ENCODE data around the gene COG8. TPM values are rescaled to one million over a fixed set of nuclear protein-coding genes. Genes with fewer than 3 reads are reported as not detected.

The COG8 gene
- total and polyA plus RNA-seq, 2 experiments from 2014 or later: 21.4 to 79.9 TPM

DNA sequence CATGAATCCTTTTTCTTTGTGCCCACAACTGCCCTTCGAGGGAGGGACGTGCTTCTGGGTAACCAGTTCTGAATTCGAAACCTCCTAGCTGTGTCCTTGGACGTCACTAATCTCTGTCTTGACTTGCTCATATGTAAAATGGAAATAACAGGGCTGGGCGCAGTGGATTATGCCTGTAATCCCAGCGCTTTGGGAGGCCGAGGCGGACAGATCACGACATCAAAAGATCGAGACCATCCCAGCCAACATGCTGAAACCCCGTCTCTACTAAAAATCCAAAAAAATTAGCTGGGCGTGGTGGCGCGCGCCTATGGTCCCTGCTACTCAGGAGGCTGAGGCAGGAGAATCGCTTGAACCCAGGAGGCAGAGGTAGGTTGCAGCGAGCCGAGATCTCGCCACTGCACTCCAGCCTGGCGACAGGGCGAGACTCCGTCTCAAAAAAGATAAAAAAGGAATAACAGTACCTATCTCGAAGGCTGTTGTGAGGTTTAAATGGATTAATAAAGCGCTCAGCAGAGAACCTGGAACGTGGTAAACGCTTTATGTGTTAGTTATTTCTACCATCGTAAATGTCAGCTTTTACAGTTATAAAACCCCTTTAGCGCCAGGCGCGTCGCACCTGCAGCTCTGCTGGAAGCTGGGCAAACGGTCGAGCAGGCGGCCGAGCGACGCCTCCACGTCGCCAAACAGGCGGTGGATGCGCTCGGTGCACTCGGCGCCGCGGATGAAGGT lies 641 bp downstream of the COG8 start:
- Histone ChIP-seq H3K9me2 (ENCODE audit: insufficient read depth) (no peaks in the 10 kb centered on the region), H4K20me1 (replicated peaks; ENCODE audit: insufficient read depth) (peaks cover 15% of the 10 kb centered on the region; the same call in 1 of the 2 replicates), H3K79me2 (replicated peaks; ENCODE audit: insufficient read depth) (peaks cover 55% of the 10 kb centered on the region), H3K4me2 (peak overlapping the region; percentile 92), H3K27me3 (ENCODE audit: insufficient read depth) (no peaks in the 10 kb centered on the region), H3K4me3 (peak overlapping the region; percentile 99), H3K27ac (ENCODE audit: low read depth) (peak overlapping the region; percentile 67), H3K4me1 (ENCODE audit: insufficient read depth) (peaks cover 15% of the 10 kb centered on the region; the same call in 1 of the 2 replicates), H3F3A (replicated peaks; ENCODE audit: low read depth) (peaks cover 32% of the 10 kb centered on the region; the same call in 1 of the 2 replicates), H3K36me3 (ENCODE audit: insufficient read depth) (peaks cover 47% of the 10 kb centered on the region), H2AFZ (peak overlapping the region; percentile 73)
- Mint-ChIP-seq H3K4me1 (peaks cover 22% of the 10 kb centered on the region), H3K4me3 (peak overlapping the region; percentile 99), H3K9me3 (no peaks in the 10 kb centered on the region; the same call in 2 of the 3 replicates), H3K27me3 (ENCODE audit: insufficient read depth, low read depth, poor library complexity) (peaks cover 17% of the 10 kb centered on the region), H3K36me3 (ENCODE audit: low read depth) (peaks cover 82% of the 10 kb centered on the region), H3K27ac (peak overlapping the region; percentile 88)
- DNase-seq (ENCODE audit: low spot score) (no peak), ATAC-seq (no peak)
- TF ChIP-seq NANOG (IDR thresholded peaks at IDR 0.05; ENCODE audit: borderline replicate concordance): no peak
- no peak for TF ChIP-seq ETS1 (IDR thresholded peaks at IDR 0.05)
- TF ChIP-seq REST (IDR thresholded peaks at IDR 0.05; ENCODE audit: unreplicated experiment): no peak
- TF ChIP-seq ZNF331 (CRISPR knock-in tag; IDR thresholded peaks at IDR 0.05; ENCODE audit: low read depth): no peak
- TF ChIP-seq EZH2 (IDR thresholded peaks at IDR 0.05; ENCODE audit: low read depth, unreplicated experiment): no peak
- TF ChIP-seq ZNF114 (CRISPR knock-in tag; IDR thresholded peaks at IDR 0.05): no peak
- no peak for TF ChIP-seq EZH2phosphoT487 (IDR thresholded peaks at IDR 0.05; ENCODE audit: unreplicated experiment)
- TF ChIP-seq CREB1 (CRISPR knock-in tag; IDR thresholded peaks at IDR 0.05; ENCODE audit: low read depth): no peak

DNA sequence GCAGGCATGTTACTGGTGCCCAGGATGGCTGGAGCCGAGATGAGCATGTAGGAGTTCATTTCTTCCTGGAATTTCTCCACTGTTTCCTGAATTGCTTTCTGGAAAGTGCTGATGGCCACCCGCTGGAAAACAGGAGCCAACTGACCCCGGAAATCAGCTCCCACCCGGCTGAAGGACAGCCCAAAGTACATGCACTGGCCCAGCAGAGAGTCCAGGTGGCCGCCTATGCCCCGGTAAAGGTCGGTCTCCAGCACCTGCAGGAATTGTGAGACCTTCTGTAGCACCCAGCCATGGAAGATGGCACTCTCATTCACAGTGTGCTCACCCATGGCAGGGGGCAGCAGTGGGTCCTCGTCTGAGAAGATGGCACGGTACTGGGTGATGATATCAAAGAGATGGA lies 4.7 kb downstream of the COG8 start:
- H3K36me3 Mint-ChIP-seq (ENCODE audit: low read depth): peaks cover 67% of the 10 kb centered on the region
- H3K4me3 Mint-ChIP-seq: no peak overlapping the region
- peaks cover 47% of the 10 kb centered on the region for H3K79me2 ChIP-seq (replicated peaks; ENCODE audit: insufficient read depth)
- TF ChIP-seq CREB1 (CRISPR knock-in tag; IDR thresholded peaks at IDR 0.05; ENCODE audit: low read depth): no peak
- TF ChIP-seq, protein P1, sequence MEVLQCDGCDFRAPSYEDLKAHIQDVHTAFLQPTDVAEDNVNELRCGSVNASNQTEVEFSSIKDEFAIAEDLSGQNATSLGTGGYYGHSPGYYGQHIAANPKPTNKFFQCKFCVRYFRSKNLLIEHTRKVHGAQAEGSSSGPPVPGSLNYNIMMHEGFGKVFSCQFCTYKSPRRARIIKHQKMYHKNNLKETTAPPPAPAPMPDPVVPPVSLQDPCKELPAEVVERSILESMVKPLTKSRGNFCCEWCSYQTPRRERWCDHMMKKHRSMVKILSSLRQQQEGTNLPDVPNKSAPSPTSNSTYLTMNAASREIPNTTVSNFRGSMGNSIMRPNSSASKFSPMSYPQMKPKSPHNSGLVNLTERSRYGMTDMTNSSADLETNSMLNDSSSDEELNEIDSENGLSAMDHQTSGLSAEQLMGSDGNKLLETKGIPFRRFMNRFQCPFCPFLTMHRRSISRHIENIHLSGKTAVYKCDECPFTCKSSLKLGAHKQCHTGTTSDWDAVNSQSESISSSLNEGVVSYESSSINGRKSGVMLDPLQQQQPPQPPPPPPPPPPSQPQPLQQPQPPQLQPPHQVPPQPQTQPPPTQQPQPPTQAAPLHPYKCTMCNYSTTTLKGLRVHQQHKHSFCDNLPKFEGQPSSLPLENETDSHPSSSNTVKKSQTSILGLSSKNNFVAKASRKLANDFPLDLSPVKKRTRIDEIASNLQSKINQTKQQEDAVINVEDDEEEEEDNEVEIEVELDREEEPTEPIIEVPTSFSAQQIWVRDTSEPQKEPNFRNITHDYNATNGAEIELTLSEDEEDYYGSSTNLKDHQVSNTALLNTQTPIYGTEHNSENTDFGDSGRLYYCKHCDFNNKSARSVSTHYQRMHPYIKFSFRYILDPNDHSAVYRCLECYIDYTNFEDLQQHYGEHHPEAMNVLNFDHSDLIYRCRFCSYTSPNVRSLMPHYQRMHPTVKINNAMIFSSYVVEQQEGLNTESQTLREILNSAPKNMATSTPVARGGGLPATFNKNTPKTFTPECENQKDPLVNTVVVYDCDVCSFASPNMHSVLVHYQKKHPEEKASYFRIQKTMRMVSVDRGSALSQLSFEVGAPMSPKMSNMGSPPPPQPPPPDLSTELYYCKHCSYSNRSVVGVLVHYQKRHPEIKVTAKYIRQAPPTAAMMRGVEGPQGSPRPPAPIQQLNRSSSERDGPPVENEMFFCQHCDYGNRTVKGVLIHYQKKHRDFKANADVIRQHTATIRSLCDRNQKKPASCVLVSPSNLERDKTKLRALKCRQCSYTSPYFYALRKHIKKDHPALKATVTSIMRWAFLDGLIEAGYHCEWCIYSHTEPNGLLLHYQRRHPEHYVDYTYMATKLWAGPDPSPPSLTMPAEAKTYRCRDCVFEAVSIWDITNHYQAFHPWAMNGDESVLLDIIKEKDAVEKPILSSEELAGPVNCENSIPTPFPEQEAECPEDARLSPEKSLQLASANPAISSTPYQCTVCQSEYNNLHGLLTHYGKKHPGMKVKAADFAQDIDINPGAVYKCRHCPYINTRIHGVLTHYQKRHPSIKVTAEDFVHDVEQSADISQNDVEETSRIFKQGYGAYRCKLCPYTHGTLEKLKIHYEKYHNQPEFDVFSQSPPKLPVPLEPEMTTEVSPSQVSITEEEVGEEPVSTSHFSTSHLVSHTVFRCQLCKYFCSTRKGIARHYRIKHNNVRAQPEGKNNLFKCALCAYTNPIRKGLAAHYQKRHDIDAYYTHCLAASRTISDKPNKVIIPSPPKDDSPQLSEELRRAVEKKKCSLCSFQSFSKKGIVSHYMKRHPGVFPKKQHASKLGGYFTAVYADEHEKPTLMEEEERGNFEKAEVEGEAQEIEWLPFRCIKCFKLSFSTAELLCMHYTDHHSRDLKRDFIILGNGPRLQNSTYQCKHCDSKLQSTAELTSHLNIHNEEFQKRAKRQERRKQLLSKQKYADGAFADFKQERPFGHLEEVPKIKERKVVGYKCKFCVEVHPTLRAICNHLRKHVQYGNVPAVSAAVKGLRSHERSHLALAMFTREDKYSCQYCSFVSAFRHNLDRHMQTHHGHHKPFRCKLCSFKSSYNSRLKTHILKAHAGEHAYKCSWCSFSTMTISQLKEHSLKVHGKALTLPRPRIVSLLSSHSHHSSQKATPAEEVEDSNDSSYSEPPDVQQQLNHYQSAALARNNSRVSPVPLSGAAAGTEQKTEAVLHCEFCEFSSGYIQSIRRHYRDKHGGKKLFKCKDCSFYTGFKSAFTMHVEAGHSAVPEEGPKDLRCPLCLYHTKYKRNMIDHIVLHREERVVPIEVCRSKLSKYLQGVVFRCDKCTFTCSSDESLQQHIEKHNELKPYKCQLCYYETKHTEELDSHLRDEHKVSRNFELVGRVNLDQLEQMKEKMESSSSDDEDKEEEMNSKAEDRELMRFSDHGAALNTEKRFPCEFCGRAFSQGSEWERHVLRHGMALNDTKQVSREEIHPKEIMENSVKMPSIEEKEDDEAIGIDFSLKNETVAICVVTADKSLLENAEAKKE (CRISPR knock-in tag; IDR thresholded peaks at IDR 0.05): no peak

More for the DNA sequence above, 4.7 kb downstream of the COG8 start:
- no peak for ATAC-seq
- H3K4me2 ChIP-seq: no peak overlapping the region
- H2AFZ ChIP-seq: no peak overlapping the region
- no peak for DNase-seq (ENCODE audit: low spot score)
- no peaks in the 10 kb centered on the region for H3K9me2 ChIP-seq (ENCODE audit: insufficient read depth)
- H3K27me3 ChIP-seq (ENCODE audit: insufficient read depth): no peaks in the 10 kb centered on the region
- peaks cover 16% of the 10 kb centered on the region for H4K20me1 ChIP-seq (replicated peaks; ENCODE audit: insufficient read depth)
- no peaks in the 10 kb centered on the region; the same call in 2 of the 3 replicates for H3K9me3 Mint-ChIP-seq
- no peak overlapping the region for H3K27ac Mint-ChIP-seq
- no peak overlapping the region for H3K4me3 ChIP-seq
- H3K4me1 Mint-ChIP-seq: peaks cover 10% of the 10 kb centered on the region; the same call in 2 of the 3 replicates
- H3K4me1 ChIP-seq (ENCODE audit: insufficient read depth): peaks cover 6% of the 10 kb centered on the region; the same call in 1 of the 2 replicates
- H3K27me3 Mint-ChIP-seq (ENCODE audit: insufficient read depth, low read depth, poor library complexity): peaks cover 11% of the 10 kb centered on the region
- peaks cover 23% of the 10 kb centered on the region for H3K36me3 ChIP-seq (ENCODE audit: insufficient read depth)
- no peak overlapping the region for H3K27ac ChIP-seq (ENCODE audit: low read depth)
- peaks cover 34% of the 10 kb centered on the region for H3F3A ChIP-seq (replicated peaks; ENCODE audit: low read depth)

All from GM23338 (cell line).